Medulla oblongata (tissue), 1 donor: ENCODE data around the gene TPD52L1.

Source experiments
- DNase-seq: peaks from one replicate; pipeline ENCODE4 v3.0.0-alpha.2; 2015; ENCODE audit errors: extremely low spot score

TPD52L1 gene

DNA sequence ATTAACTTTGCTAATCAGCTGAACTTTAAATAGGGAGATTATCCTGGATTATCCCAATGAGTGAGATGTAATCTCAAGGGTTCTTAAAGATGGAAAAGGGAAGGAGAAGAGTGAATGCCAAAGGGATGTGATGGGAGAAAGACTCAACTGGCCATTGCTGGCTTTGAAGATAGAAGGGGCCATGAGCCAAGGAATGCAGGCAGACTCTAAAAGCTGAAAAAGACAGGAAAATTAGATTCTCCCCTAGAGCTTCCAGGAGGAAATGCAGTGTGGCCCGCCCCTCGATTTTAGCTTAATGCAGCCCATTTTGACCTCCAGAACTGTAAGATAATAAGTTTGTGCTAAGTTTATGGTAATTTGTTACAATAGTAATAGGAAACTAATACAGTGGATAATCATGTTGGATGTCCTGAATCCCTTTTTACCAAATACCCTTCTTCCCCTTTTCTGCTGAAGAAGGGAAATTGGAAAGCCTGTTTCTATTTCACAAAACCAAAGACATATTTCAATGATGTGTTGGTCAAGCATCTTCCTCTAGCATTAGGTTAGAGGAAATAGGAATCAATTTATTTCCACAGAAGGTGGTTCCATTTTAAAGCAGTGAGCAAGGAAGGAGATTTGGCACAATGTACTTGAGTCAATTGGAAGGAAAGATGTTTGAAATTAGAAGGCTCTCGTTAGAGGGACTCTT, 151.5 kb downstream of the TPD52L1 start:
- DNase-seq, result no peak

DNA sequence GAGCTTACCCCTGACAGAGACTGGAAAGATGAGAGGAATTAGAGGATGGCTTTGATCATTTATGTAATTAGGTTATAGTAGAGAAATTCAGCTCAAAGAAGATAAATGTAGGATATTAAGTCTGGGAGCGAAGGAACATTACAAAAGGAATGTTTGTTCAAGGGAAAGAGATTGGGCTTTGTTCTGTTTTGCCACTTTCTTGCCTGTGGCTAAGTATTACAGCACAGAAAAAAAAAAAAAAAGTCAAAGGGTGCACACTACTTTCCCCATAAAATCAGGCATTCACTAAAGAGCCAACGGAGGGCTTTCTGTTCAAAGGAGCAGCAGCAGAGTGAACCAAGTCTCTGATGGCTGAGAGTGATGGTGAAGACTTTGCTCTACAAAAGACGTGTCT, 153.2 kb downstream of the TPD52L1 start:
- no peak for DNase-seq

DNA sequence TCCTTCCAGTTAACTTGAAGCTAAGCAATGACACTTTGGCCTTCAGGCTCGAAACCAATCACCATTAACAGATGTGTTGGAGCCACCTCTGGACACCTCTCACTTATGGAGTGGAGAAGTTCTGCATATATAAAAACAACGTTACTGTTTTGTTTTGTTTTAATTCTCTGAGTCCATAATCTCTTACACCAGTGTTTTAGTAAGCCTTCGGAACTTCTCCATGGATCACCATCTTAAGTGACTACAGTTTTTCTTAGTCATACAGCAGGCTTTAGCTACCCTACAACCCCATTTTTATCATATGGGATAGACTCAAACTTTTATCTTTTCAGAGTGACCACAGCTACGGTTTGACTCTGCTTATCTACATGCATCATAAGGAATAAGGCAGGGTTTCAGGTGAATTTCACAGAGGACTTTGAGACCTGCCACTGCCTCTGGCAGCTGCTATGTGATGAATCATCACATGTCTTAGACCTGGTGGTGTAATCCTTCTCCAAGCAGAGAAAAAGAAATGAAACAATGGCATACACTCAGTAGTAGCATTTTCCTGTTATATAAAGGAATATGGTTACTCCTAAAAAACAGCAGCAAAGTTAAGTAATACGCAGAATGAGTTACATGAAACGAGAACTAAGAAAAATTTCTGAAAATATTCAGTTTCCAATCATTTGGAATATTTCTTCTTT, 153.7 kb downstream of the TPD52L1 start:
- DNase-seq, result no peak

DNA sequence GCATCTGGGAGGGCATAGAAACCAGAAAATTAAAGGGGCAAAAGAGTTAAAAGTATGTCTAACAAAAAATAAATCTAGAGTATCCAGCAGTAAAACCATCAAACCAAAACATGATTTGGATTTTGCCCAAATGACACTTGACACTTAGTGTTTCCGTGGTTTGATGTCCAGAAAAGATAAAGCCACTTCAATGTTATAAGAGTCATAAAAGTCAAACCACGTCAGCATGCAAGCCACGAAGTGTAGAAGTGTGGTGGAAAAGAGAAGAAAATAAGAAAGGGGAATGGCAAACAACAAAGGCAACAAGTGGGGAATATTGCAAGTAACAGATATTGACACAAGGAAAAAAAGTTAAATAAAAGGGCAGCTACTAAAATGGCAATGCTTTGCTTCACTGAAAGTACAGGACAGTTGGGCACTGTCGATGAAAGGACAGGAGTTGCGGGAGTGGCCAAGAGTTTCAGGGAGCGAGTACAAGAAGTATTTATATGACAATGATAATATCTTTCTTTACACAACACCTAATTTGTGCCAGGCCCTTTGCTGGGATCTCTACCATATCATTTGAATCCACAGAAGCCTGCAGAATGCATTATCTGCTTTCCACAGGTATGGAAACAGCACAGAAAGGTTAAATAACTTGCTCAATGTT, 154.5 kb downstream of the TPD52L1 start:
- DNase-seq, result no peak

- DNase-seq, result peak; percentile 87
Measured at GRCh38 chr6:125310994-125311649, 157.5 kb downstream of the TPD52L1 start.

- no peak for DNase-seq
Measured at GRCh38 chr6:125312478-125312877, 158.9 kb downstream of the TPD52L1 start.

DNA sequence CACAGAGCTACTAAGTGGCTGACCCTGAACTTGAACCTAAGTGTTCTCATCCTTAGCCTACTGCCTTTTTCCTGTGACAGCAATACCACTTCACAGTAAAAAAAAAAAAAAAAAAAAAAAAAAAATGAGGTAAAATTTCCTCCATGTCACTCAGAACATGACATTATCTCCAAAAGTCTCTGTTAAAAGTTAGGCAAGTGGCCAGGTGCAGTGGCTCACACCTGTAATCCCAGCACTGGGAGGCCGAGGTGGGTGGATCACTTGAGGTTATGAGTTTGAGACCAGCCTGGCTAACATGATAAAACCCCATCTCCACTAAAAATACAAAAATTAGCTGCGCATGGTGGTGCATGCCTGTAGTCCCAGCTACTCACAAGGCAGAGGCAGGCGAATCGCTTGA, 159.4 kb downstream of the TPD52L1 start:
- DNase-seq, result no peak
